Mammary epithelial cell (primary cell): Measurements from ENCODE around the gene NEK7.
"Not testable (repeated sequence)": the region's sequence is repeated elsewhere in the genome, so short reads cannot be mapped to it uniquely, and the experiment has no call there.

Source experiments
- CTCF ChIP-seq, 2 donors: IDR thresholded peaks in 1 of 2; conservative IDR thresholded peaks in 1 of 2; 2 replicates each; pipeline ENCODE4 v1.5.1; 2011 to 2012; ENCODE audit warnings: inconsistent platforms in 2 of 2, low read length in 2 of 2, mild to moderate bottlenecking in 2 of 2, control low read depth in 1 of 2, low read depth in 1 of 2; ENCODE audit not compliant: insufficient read depth in 1 of 2; ENCODE audit errors: extremely low read depth in 1 of 2
- EZH2 ChIP-seq: IDR thresholded peaks from 2 replicates; pipeline ENCODE4 v1.6.1; 2012; ENCODE audit warnings: low read length, inconsistent platforms, borderline replicate concordance

GRCh38 chr1:198130053-198130452, 26.7 kb upstream of the NEK7 start:
- not testable (repeated sequence) for TF ChIP-seq CTCF (conservative IDR thresholded peaks at IDR 0.05 in 1 of 2, IDR thresholded peaks at IDR 0.05 in 1 of 2; ENCODE audit: extremely low read depth in 1 of 2, insufficient read depth in 1 of 2, low read depth in 1 of 2, low read length in 2 of 2); EZH2
